ENCODE measurements around the gene IPO5.

The IPO5 gene

GRCh38 chr13:97953376-97953970 is at the start of gene IPO5:
TSS of gene IPO5 (plus strand) at chr13:97953675. CDS start at chr13:97976697, 23,022 bp downstream.
- no peak for DNase-seq (ENCODE audit: low read depth in 2 of 2)

GRCh38 chr13:97904059-97904458 is 49.4 kb upstream of the IPO5 start:
- no peak for DNase-seq (ENCODE audit: low read depth in 2 of 2)

GRCh38 chr13:97905517-97905916 is 48.0 kb upstream of the IPO5 start:
- DNase-seq (ENCODE audit: low read depth in 2 of 2) = no peak

- DNase-seq (ENCODE audit: low read depth in 2 of 2) = no peak
These were observed 42.0 kb upstream of the IPO5 start for GRCh38 chr13:97911311-97912138.

- no peak for DNase-seq (ENCODE audit: low read depth in 2 of 2)
These were observed 41.3 kb upstream of the IPO5 start for GRCh38 chr13:97912139-97912535.

- DNase-seq (ENCODE audit: low read depth in 2 of 2) = no peak
These were observed 40.3 kb upstream of the IPO5 start for GRCh38 chr13:97913206-97913605.

GRCh38 chr13:97914540-97914939 is 38.9 kb upstream of the IPO5 start:
- DNase-seq (ENCODE audit: low read depth in 2 of 2) = no peak

DNA sequence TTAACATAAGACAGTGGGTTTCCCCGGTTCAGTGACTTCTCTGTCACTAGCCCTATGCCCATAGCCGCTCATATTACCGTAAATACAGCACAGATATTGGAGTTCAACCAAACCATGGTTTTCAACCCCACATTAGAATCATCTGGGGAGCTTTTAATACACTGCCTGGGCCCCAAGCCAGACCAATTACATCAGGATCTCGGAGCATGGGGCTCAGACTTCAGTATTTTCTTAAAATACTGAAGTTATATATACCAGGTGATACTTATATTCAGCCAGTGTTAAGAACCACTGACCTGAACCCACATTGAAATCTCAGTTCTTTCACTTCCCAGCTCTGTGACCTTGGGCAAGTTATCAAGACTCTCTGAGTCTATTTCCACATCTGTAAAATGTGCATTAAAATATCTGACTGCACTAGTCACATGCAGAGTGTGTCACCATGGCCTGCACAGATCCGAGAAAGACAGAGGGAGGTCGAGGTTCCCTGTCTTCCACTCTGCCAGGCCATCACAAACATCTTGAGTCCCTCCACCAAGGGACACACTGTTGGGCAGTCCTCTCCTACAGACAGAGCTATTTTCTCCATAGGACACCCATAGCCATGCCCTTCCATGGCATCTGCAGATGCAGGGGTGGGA is 32.2 kb upstream of the IPO5 start:
- no peak for DNase-seq (ENCODE audit: low read depth in 2 of 2)

GRCh38 chr13:97928301-97928700 is 25.2 kb upstream of the IPO5 start:
- DNase-seq (ENCODE audit: low read depth in 2 of 2) = no peak

GRCh38 chr13:97932036-97932435 is 21.4 kb upstream of the IPO5 start:
- DNase-seq (ENCODE audit: low read depth in 2 of 2) = no peak

DNA sequence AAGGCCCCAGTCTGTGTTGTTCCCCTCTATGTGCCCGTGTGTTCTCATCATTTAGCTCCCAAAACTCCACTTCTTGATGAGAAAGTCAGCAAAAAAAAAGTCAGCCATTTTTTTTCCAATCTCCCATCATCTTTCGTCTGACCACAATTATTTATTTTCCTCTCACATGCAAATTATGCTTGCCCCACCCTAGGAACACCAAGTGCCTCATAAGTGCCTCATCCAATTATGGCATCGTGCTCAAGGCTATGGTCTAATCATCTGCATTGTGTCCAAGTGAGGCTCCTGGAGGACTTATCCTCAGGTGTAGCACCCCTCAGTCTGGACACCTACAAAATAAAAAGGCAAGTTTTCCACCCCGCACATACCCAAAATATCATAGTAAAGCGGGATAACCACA is 20.8 kb upstream of the IPO5 start:
- DNase-seq (ENCODE audit: low read depth in 2 of 2) = no peak

- DNase-seq (ENCODE audit: low read depth in 2 of 2) = no peak
These were observed 19.7 kb upstream of the IPO5 start for GRCh38 chr13:97933776-97934175.

DNA sequence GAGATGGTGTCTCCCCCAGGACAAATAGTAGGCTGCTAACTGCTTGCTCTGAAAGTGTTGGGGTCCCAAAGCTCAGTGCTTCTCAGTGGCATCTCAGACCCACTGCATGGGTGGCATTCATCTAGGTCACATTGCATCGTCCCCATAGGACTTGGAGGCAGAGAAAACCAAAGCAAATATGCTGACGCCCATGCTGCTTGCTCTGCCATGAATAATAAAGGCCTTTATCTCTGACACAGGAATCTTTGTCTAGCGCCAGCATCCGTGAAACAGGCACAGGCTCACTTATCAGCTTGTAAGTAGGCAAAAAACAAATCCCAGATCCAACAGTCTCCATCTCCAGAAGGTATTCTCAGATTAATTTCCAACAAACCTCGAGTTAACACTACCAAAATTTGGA is 18.9 kb upstream of the IPO5 start:
- no peak for DNase-seq (ENCODE audit: low read depth in 2 of 2)

DNA sequence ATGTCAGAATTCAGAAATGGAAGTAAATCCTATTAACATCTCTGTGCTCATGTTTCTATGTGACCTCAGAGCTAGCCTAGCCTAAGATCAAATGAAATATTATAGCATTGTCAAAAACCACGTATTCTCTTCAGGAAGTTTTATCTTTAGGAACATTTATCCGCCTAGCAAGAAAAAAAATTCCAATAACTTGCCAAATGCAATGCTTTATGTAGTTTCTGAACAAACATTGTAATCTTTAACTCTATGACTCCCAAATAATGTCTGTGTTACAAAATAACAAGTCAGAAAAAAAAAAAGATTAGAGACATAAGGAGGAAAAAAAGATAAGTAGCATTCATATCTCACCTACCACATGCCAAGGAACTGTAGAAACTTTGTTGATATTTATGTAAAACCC is 18.4 kb upstream of the IPO5 start:
- no peak for DNase-seq (ENCODE audit: low read depth in 2 of 2)

- no peak for DNase-seq (ENCODE audit: low read depth in 2 of 2)
These were observed 17.4 kb upstream of the IPO5 start for GRCh38 chr13:97936036-97936435.

- DNase-seq (ENCODE audit: low read depth in 2 of 2) = no peak
These were observed 14.6 kb upstream of the IPO5 start for GRCh38 chr13:97938706-97939475.

- DNase-seq (ENCODE audit: low read depth in 2 of 2) = no peak
These were observed 9.0 kb upstream of the IPO5 start for GRCh38 chr13:97944396-97945029.

DNA sequence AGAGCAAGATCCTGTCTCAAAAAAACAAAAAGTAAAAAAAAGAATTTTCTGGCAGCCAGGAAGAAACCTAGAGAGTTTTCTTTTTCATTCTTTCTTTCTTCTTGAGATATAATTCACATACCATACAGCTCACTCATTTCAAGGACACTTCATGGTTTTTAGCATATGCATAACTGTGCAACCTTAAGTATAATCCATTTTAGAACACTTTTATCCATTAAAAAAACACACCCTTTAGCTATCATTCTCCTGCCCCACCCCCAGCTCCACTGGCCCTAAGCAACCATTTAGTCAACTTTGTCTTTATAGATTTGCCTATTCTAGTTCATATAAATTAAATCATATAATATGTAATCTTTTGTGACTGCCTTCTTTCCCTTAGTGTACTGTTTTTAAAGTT is 8.1 kb upstream of the IPO5 start:
- DNase-seq (ENCODE audit: low read depth in 2 of 2) = no peak

DNA sequence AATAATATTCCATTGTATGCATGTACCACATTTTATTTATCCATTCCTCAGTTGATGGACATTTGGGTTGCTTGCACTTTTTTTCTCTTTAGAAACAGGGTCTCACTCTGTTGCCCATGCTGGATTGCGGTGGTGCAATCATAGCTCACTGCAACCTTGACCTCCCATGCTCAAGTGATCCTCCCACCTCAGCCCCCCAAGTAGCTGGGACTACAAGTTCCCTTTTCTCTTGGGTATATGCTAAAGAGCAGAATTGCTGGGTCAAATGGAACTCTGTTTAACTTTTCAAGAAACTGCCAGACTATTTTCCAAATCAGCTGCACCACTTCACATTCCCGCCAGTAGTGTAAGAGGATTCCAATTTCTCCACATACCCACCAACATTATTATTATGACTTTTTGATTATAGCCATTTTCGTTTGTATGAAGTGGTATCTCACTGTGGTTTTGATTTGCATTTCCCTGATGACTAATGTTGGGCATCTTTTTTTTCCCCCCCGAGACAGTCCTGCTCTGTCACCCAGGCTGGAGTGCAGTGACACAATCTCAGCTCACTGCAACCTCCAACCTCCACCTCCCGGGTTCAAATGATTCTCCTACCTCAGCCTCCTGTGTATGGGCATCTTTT is 7.6 kb upstream of the IPO5 start:
- no peak for DNase-seq (ENCODE audit: low read depth in 2 of 2)

GRCh38 chr13:97946951-97947588 is 6.4 kb upstream of the IPO5 start:
- no peak for DNase-seq (ENCODE audit: low read depth in 2 of 2)

DNA sequence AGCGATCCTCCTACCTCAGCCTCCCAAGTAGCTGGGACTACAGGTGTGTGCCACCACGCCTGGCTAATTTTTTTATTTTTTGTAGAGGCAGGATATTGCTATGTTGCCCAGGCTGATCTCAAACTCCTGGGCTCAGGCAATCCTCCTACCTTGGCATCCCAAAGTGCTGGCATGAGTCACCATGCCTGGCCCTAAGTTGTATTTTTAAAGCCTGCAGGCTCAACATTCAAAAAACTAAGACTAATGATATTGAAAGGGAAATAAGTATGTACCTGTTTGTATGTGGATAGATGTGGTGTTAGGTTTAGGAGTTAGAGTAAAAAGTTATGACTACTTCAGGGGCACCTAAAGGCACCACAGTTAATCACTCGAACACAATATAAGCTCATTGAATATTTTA is 5.4 kb upstream of the IPO5 start:
- DNase-seq (ENCODE audit: low read depth in 2 of 2) = no peak
